ENCODE data around the gene KAT2A. TPM values are rescaled to one million over a fixed set of nuclear protein-coding genes. Genes with fewer than 3 reads are reported as not detected.
A peak's percentile ranks its signal among the peaks of the same experiment; 100 is the strongest.

Gene KAT2A
- total RNA-seq, 2 donors from 2014 or later, result 26.4 to 31.3 TPM

DNA sequence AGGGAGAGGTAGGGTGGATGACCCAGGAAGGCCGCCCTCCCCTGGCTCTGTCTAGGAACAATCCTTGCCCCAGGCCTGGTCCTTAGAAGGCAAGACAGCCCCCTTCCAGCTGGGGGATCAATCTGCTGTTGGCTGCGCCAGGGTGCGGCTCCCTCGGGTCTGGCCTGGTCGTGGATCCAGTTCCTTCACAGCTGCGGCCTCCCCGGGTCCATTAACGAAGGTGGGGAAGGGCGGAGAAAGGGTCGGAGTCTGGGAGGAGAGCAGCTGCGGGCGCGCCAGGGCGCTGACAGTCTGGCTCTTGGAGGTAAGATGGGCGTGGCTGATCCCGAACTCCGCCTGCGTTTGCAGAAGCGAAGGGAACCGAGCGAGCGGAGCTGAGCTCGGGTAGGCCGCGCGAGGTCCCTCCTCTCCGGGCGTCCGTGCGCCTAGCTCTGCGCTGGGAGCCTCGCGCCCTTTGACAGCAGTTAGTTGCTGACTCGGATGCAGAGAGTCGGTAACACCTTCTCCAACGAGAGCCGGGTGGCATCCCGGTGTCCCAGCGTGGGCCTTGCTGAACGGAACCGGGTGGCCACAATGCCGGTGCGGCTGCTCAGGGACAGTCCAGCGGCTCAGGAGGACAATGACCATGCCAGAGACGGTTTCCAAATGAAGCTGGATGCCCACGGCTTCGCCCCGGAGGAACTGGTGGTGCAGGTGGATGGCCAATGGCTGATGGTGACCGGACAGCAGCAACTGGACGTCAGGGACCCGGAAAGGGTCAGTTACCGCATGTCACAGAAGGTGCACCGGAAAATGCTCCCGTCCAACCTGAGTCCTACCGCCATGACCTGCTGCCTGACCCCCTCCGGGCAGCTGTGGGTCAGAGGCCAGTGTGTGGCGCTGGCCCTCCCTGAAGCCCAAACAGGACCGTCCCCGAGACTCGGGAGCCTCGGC is 1.5 kb upstream of the KAT2A start, which contains the start of gene HSPB9:
TSS of gene HSPB9 (plus strand) at position 434 of the 933 bp plus-strand sequence. CDS start at position 481, 47 bp downstream.
- H3K4me3 ChIP-seq, result no peak within 1 kb of the TSS
- H3K4me1 ChIP-seq (ENCODE audit: control insufficient read depth in 1 of 2, low read depth in 2 of 2), result peaks cover 7 to 10% of the 10 kb centered on the region in 2 donors
- H3K9me3 ChIP-seq, result no peaks in the 10 kb centered on the region
- no peaks in the 10 kb centered on the region for H3K27me3 ChIP-seq (replicated peaks; ENCODE audit: insufficient read depth)
- TF ChIP-seq, protein P1, sequence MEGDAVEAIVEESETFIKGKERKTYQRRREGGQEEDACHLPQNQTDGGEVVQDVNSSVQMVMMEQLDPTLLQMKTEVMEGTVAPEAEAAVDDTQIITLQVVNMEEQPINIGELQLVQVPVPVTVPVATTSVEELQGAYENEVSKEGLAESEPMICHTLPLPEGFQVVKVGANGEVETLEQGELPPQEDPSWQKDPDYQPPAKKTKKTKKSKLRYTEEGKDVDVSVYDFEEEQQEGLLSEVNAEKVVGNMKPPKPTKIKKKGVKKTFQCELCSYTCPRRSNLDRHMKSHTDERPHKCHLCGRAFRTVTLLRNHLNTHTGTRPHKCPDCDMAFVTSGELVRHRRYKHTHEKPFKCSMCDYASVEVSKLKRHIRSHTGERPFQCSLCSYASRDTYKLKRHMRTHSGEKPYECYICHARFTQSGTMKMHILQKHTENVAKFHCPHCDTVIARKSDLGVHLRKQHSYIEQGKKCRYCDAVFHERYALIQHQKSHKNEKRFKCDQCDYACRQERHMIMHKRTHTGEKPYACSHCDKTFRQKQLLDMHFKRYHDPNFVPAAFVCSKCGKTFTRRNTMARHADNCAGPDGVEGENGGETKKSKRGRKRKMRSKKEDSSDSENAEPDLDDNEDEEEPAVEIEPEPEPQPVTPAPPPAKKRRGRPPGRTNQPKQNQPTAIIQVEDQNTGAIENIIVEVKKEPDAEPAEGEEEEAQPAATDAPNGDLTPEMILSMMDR (IDR thresholded peaks at IDR 0.05), result no peak
- DNase-seq (ENCODE audit: low spot score) (no peak), ATAC-seq (ENCODE audit: insufficient number of reproducible peaks, low FRiP score, low read depth) (no peak)
- no peak within 1 kb of the TSS for H3K27ac ChIP-seq
- H3K36me3 ChIP-seq, result peaks cover 11% of the 10 kb centered on the region

DNA sequence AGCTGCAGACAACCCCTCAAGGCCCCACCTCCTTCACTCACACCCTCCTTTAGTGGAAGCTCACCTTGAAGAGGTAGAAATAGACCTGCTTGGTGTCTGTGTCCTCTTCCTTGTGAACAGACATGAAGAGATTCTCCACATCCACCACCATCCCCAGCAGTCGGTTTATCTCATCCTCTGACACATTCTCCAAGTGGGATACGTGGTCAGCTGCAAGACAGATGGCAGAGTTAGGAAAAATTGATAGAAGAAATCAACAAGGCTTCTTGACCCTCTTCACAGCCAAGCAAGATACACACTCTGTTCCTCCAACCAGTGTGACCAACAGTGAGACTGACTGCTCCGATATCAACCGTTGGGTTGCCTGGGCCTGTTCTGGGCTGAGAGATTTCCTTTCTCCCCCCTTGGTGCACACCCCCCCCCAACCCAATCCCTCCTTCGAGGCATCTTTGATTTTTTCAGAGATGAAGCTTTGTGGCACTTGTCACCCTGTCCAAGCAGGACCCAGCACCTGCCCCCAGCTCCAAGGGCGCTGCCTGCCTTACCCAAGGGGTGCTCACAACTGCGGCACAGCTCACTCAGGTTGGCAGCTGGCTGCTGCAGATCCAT is 902 bp downstream of the KAT2A start:
- Histone ChIP-seq H3K27ac (no peak overlapping the region), H3K36me3 (no peaks in the 10 kb centered on the region), H3K4me3 (peak overlapping the region; percentile 93), H3K4me1 (ENCODE audit: control insufficient read depth in 1 of 2, low read depth in 2 of 2) (peaks cover 7 to 10% of the 10 kb centered on the region in 2 donors), H3K9me3 (no peaks in the 10 kb centered on the region), H3K27me3 (replicated peaks; ENCODE audit: insufficient read depth) (no peaks in the 10 kb centered on the region)
- ATAC-seq (ENCODE audit: insufficient number of reproducible peaks, low FRiP score, low read depth) (no peak), DNase-seq (ENCODE audit: low spot score) (no peak)
- TF ChIP-seq, protein P1 (IDR thresholded peaks at IDR 0.05), result no peak

DNA sequence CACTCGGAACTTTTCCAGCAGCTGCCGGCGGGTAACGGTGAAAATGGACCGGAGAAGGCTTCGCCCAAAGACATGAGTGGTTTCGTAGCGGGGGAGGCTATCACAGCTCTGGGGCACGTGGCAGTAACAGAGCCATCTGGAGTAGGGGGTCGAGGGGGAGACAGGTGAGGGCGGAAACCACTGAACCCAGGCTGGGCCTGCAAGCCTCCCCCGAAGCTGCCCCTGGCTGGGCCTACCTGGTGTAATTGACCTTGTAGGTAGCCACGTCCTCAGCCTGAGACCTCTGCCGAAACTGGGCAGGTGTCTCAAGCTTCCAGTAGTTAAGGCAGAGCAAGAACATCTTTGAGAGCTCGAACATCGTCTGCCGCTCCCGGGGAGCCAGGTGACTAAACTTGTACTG is 1.9 kb downstream of the KAT2A start:
- no peaks in the 10 kb centered on the region for H3K9me3 ChIP-seq
- H3K36me3 ChIP-seq, result no peaks in the 10 kb centered on the region
- H3K4me3 ChIP-seq, result no peak overlapping the region
- H3K4me1 ChIP-seq (ENCODE audit: control insufficient read depth in 1 of 2, low read depth in 2 of 2), result peaks cover 7 to 10% of the 10 kb centered on the region in 2 donors
- no peak overlapping the region for H3K27ac ChIP-seq
- no peak for ATAC-seq (ENCODE audit: insufficient number of reproducible peaks, low FRiP score, low read depth)
- TF ChIP-seq, protein P1 (IDR thresholded peaks at IDR 0.05), result no peak
- H3K27me3 ChIP-seq (replicated peaks; ENCODE audit: insufficient read depth), result no peaks in the 10 kb centered on the region
- DNase-seq (ENCODE audit: low spot score), result no peak

- H3K4me1 ChIP-seq (ENCODE audit: control insufficient read depth in 1 of 2, low read depth in 2 of 2), result peaks cover 7 to 10% of the 10 kb centered on the region in 2 donors
- no peak overlapping the region for H3K4me3 ChIP-seq
- DNase-seq (ENCODE audit: low spot score), result no peak
- H3K36me3 ChIP-seq, result no peaks in the 10 kb centered on the region
- no peak overlapping the region for H3K27ac ChIP-seq
- H3K27me3 ChIP-seq (replicated peaks; ENCODE audit: insufficient read depth), result no peaks in the 10 kb centered on the region
- ATAC-seq (ENCODE audit: insufficient number of reproducible peaks, low FRiP score, low read depth), result no peak
- no peaks in the 10 kb centered on the region for H3K9me3 ChIP-seq
- TF ChIP-seq, protein P1 (IDR thresholded peaks at IDR 0.05), result no peak
Observed at GRCh38 chr17:42118545-42118944, 2.6 kb downstream of the KAT2A start.

DNA sequence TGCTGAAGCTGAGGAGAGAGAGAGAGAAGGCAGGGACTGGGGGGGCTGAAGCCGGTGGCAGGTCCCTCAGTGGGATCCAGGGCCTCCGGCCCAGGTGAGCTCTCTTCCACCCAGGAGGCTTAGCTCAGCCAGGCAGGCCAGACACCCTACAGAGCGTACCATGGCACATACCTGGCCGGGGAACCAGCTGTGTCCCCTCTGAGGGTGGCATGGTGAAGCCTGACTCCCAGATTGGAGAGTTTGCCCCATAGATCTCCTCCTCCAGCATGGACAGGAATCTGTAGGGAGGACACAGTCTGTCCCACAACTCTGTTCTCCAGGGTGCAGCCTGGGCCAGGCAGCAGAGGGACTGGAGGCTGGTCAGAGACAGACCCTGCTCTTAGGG is 3.0 kb downstream of the KAT2A start:
- DNase-seq (ENCODE audit: low spot score) (no peak), ATAC-seq (ENCODE audit: insufficient number of reproducible peaks, low FRiP score, low read depth) (no peak)
- no peaks in the 10 kb centered on the region for H3K27me3 ChIP-seq (replicated peaks; ENCODE audit: insufficient read depth)
- H3K9me3 ChIP-seq, result no peaks in the 10 kb centered on the region
- no peaks in the 10 kb centered on the region for H3K36me3 ChIP-seq
- no peak overlapping the region for H3K27ac ChIP-seq
- H3K4me3 ChIP-seq, result no peak overlapping the region
- H3K4me1 ChIP-seq (ENCODE audit: control insufficient read depth in 1 of 2, low read depth in 2 of 2), result peaks cover 10 to 12% of the 10 kb centered on the region in 2 donors
- TF ChIP-seq, protein P1 (IDR thresholded peaks at IDR 0.05), result no peak
